GM06990 (cell line): Measurements from ENCODE around the gene MITF.

Experiments
- DNase-seq: peaks from one replicate; pipeline ENCODE4 v3.0.0-alpha.2; 2011; ENCODE audit not compliant: insufficient read length; ENCODE audit errors: extremely low read depth
- H3K27me3 ChIP-seq: replicated peaks from 2 replicates; pipeline ENCODE4 v1.6.0; 2011; ENCODE audit warnings: low read length; ENCODE audit not compliant: control insufficient read depth, insufficient read depth
- H3K36me3 ChIP-seq: 2 replicates; pipeline ENCODE4 v1.5.1; 2011; ENCODE audit warnings: low read length; ENCODE audit not compliant: control insufficient read depth, insufficient read depth
- H3K4me3 ChIP-seq: replicated peaks from 2 replicates; pipeline ENCODE4 v1.5.1; 2011; ENCODE audit warnings: low read depth, mild to moderate bottlenecking, control low read depth, low read length
- CTCF ChIP-seq: IDR thresholded peaks from 2 replicates; pipeline ENCODE4 v1.5.1; 2011; ENCODE audit warnings: low read length, control low read depth, mild to moderate bottlenecking, inconsistent platforms; ENCODE audit not compliant: insufficient read depth, poor library complexity, severe bottlenecking

MITF gene

GRCh38 chr3:69976021-69976420 is 236.8 kb downstream of the MITF start:
- no peak for TF ChIP-seq CTCF
- no peak overlapping the region for H3K4me3 ChIP-seq
- no peak for DNase-seq
- H3K36me3 ChIP-seq: no peaks in the 10 kb centered on the region
- H3K27me3 ChIP-seq: no peaks in the 10 kb centered on the region

DNA sequence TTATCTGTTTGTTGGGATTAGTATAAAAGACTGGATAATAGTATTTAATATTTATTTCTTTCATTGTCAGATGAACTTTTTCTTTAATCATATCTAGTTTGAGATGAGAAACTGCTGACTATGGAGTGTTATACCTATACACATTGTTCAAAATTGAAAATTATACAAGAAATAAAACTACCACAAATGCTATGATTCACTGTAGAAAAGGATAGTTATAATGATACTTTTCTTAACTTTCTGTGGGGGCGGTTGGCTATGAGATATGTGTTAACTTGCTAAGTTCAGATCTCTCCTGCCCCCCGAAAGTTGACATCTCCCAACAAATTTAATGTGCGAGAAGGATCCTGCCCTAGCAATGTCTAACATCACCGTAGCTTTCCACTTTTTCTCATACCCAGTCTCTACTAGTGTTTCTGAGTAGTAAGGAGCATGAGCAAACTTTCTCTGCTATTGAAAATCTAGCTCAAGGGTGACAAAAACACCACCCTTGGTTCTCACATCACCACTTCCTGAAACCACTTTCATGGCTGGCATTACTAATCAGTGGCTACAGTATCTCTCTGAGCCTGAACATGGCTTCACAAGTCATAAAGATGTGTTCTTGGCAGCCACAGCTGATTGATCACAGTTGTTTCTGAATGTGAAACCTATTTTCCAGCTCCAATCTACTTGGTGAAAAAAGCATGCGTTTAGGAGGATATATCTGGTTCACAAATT is 244.4 kb downstream of the MITF start:
- H3K36me3 ChIP-seq: no peaks in the 10 kb centered on the region
- no peaks in the 10 kb centered on the region for H3K27me3 ChIP-seq
- no peak for DNase-seq
- H3K4me3 ChIP-seq: no peak overlapping the region
- no peak for TF ChIP-seq CTCF

- Histone ChIP-seq H3K27me3 (no peaks in the 10 kb centered on the region), H3K4me3 (no peak overlapping the region), H3K36me3 (no peaks in the 10 kb centered on the region)
- no peak for DNase-seq
- TF ChIP-seq CTCF: no peak
Observed at GRCh38 chr3:69985266-69985665, 246.0 kb downstream of the MITF start.

DNA sequence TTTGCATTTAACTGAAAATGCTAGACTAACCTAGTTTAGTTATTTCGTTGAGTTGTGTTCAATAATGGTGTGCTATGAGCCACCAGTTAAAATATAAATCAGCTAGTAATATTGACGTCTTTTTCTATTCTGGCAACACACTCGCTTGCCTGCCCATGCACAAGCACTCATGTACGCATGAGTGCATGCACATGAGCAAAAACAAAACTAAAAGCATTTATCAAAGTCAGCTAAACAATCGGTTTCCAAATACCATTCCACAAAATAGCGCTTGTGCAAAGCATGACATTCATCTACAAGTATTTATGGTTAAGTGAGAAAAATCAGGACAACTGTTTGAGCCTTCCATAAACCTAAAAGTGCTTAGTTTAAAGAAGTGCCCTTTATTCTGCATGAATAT is 247.2 kb downstream of the MITF start:
- TF ChIP-seq CTCF: no peak
- H3K36me3 ChIP-seq: no peaks in the 10 kb centered on the region
- H3K4me3 ChIP-seq: no peak overlapping the region
- H3K27me3 ChIP-seq: no peaks in the 10 kb centered on the region
- DNase-seq: no peak

- H3K4me3 ChIP-seq: no peak overlapping the region
- no peak for DNase-seq
- TF ChIP-seq CTCF: no peak
- H3K27me3 ChIP-seq: no peaks in the 10 kb centered on the region
- no peaks in the 10 kb centered on the region for H3K36me3 ChIP-seq
Observed at GRCh38 chr3:69987833-69988232, 248.6 kb downstream of the MITF start.

- H3K36me3 ChIP-seq: no peaks in the 10 kb centered on the region
- no peak for TF ChIP-seq CTCF
- no peaks in the 10 kb centered on the region for H3K27me3 ChIP-seq
- DNase-seq: no peak
- H3K4me3 ChIP-seq: no peak overlapping the region
Observed at GRCh38 chr3:69993757-69994156, 254.5 kb downstream of the MITF start.
